ENCODE results near the gene ALDH5A1.

DNA sequence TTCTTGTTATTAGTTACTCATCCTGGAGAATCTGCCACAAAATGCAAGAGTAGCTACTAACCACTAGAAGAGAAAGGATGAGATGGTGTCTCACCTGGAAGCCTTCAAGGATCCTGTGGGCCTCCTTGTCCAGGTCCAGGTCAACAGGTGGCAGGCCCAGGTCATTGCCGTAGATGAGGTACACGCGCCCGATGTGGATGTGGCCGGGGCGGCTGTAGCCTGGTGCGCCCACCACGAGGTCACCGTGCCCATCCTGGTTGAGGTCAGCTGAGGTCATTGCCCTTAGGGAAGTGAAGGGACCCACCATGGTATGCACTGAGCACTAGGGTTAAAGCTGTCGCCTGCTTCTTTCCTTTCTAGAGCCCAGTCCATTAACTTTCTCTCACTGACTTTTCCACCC, 40.8 kb upstream of the ALDH5A1 start:
- TF ChIP-seq, protein P1, sequence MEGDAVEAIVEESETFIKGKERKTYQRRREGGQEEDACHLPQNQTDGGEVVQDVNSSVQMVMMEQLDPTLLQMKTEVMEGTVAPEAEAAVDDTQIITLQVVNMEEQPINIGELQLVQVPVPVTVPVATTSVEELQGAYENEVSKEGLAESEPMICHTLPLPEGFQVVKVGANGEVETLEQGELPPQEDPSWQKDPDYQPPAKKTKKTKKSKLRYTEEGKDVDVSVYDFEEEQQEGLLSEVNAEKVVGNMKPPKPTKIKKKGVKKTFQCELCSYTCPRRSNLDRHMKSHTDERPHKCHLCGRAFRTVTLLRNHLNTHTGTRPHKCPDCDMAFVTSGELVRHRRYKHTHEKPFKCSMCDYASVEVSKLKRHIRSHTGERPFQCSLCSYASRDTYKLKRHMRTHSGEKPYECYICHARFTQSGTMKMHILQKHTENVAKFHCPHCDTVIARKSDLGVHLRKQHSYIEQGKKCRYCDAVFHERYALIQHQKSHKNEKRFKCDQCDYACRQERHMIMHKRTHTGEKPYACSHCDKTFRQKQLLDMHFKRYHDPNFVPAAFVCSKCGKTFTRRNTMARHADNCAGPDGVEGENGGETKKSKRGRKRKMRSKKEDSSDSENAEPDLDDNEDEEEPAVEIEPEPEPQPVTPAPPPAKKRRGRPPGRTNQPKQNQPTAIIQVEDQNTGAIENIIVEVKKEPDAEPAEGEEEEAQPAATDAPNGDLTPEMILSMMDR (conservative IDR thresholded peaks at IDR 0.05; ENCODE audit: low read length) = no peak
- no peak for TF ChIP-seq EZH2phosphoT487 (IDR thresholded peaks at IDR 0.05; ENCODE audit: borderline replicate concordance, low read depth, low read length)

Data from OCI-LY7 (cell line).